Astrocyte (in vitro differentiated cells and primary cell): ENCODE results near the gene NEUROD1.

Source experiments
- EZH2 ChIP-seq: IDR thresholded peaks from 2 replicates; pipeline ENCODE4 v1.6.1; 2012; ENCODE audit warnings: mild to moderate bottlenecking, low read length, inconsistent platforms; ENCODE audit not compliant: insufficient read depth
- TF ChIP-seq, protein P1 (sequence below): IDR thresholded peaks from 2 replicates; pipeline ENCODE4 v1.5.1; 2011; ENCODE audit warnings: low read depth, mild to moderate bottlenecking, inconsistent platforms, low read length, moderate library complexity; ENCODE audit not compliant: insufficient read depth

- TF ChIP-seq, protein P1, sequence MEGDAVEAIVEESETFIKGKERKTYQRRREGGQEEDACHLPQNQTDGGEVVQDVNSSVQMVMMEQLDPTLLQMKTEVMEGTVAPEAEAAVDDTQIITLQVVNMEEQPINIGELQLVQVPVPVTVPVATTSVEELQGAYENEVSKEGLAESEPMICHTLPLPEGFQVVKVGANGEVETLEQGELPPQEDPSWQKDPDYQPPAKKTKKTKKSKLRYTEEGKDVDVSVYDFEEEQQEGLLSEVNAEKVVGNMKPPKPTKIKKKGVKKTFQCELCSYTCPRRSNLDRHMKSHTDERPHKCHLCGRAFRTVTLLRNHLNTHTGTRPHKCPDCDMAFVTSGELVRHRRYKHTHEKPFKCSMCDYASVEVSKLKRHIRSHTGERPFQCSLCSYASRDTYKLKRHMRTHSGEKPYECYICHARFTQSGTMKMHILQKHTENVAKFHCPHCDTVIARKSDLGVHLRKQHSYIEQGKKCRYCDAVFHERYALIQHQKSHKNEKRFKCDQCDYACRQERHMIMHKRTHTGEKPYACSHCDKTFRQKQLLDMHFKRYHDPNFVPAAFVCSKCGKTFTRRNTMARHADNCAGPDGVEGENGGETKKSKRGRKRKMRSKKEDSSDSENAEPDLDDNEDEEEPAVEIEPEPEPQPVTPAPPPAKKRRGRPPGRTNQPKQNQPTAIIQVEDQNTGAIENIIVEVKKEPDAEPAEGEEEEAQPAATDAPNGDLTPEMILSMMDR = no peak
- peak; percentile 32 for TF ChIP-seq EZH2
These were observed 4.3 kb upstream of the NEUROD1 start for GRCh38 chr2:181684454-181685149.
